SW480 (cell line): ENCODE data around the gene FMN2.
A peak's percentile ranks its signal among the peaks of the same experiment; 100 is the strongest.
"Not testable (repeated sequence)": the region's sequence is repeated elsewhere in the genome, so short reads cannot be mapped to it uniquely, and the experiment has no call there.

ENCODE experiments used
- DNase-seq: peaks from one replicate; pipeline ENCODE4 v3.0.0-alpha.2; 2016; ENCODE audit warnings: low spot score

Gene FMN2

GRCh38 chr1:240310226-240310925 lies 218.7 kb downstream of the FMN2 start:
- DNase-seq = no peak

GRCh38 chr1:240312872-240313271 lies 221.2 kb downstream of the FMN2 start:
- DNase-seq = peak; percentile 7

- DNase-seq = no peak
Measured at GRCh38 chr1:240314845-240315801, 223.4 kb downstream of the FMN2 start.

GRCh38 chr1:240319998-240320397 lies 228.3 kb downstream of the FMN2 start:
- DNase-seq = no peak

- no peak for DNase-seq
Measured at GRCh38 chr1:240320659-240321058, 229.0 kb downstream of the FMN2 start.

GRCh38 chr1:240322943-240323342 lies 231.3 kb downstream of the FMN2 start:
- no peak for DNase-seq

- DNase-seq = not testable (repeated sequence)
Measured at GRCh38 chr1:240328382-240328781, 236.7 kb downstream of the FMN2 start.

GRCh38 chr1:240329443-240329842 lies 237.8 kb downstream of the FMN2 start:
- no peak for DNase-seq

- DNase-seq = no peak
Measured at GRCh38 chr1:240332672-240333071, 241.0 kb downstream of the FMN2 start.

- DNase-seq = no peak
Measured at GRCh38 chr1:240337781-240338180, 246.1 kb downstream of the FMN2 start.

- no peak for DNase-seq
Measured at GRCh38 chr1:240338837-240339236, 247.2 kb downstream of the FMN2 start.

- no peak for DNase-seq
Measured at GRCh38 chr1:240341365-240342250, 249.9 kb downstream of the FMN2 start.

GRCh38 chr1:240342251-240342625 lies 250.6 kb downstream of the FMN2 start:
- DNase-seq = no peak

- no peak for DNase-seq
Measured at GRCh38 chr1:240343045-240343444, 251.4 kb downstream of the FMN2 start.

- no peak for DNase-seq
Measured at GRCh38 chr1:240343966-240344365, 252.3 kb downstream of the FMN2 start.

- no peak for DNase-seq
Measured at GRCh38 chr1:240344918-240345317, 253.2 kb downstream of the FMN2 start.

- DNase-seq = no peak
Measured at GRCh38 chr1:240349695-240350094, 258.0 kb downstream of the FMN2 start.

- DNase-seq = no peak
Measured at GRCh38 chr1:240350910-240351331, 259.2 kb downstream of the FMN2 start.

GRCh38 chr1:240351690-240352089 lies 260.0 kb downstream of the FMN2 start:
- DNase-seq = no peak

- no peak for DNase-seq
Measured at GRCh38 chr1:240352769-240353168, 261.1 kb downstream of the FMN2 start.

GRCh38 chr1:240356568-240356967 lies 264.9 kb downstream of the FMN2 start:
- no peak for DNase-seq

GRCh38 chr1:240362046-240362445 lies 270.4 kb downstream of the FMN2 start:
- no peak for DNase-seq
